NCI-H2107 treated with DMSO at 0.1 percent for 48 hours (cell line): ENCODE results near the gene OR1L8.

Source experiments
- DNase-seq: peaks from one replicate; lab custom pipeline; 2025; ENCODE audit not compliant: unreplicated experiment; lab: John Stamatoyannopoulos, UW

Gene OR1L8

GRCh38 chr9:122518226-122518625, 65.0 kb downstream of the OR1L8 start:
- no peak for DNase-seq
